D721Med (cell line): ENCODE results near the gene MDM2.

Experiments used
- DNase-seq: peaks from one replicate; pipeline ENCODE4 v3.0.0; 2011; ENCODE audit warnings: low spot score; ENCODE audit not compliant: insufficient read length
- FAIRE-seq: peaks from 2 replicates; lab custom pipeline; 2011; peaks lifted over from hg19 to GRCh38; lab: Jason Lieb, UNC
- TF ChIP-seq, protein P1 (sequence below): IDR thresholded peaks from 2 replicates; pipeline ENCODE4 v1.5.1; 2012; ENCODE audit warnings: mild to moderate bottlenecking, control low read depth; ENCODE audit not compliant: insufficient read depth; ENCODE audit errors: missing control alignments

The MDM2 gene

DNA sequence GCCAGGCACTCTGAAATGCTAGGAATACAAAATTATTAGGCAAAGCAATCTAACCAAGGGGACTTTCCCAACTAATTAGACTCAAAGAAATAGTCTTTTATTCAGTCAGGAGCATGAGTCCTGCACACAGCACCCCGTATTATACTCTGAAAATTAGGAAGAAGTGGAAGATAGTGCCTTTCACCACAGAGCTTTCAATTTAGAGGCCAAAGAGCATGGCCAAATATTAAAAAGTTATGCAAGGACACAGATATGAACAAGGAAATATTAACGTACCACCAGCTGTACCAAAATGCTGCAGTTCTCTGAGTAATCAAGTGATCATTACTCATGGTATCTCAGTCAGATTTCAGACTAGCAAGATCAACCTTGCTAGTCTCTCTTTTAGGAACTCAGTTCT lies 22.6 kb upstream of the MDM2 start:
- no peak for FAIRE-seq
- no peak for DNase-seq
- TF ChIP-seq, protein P1, sequence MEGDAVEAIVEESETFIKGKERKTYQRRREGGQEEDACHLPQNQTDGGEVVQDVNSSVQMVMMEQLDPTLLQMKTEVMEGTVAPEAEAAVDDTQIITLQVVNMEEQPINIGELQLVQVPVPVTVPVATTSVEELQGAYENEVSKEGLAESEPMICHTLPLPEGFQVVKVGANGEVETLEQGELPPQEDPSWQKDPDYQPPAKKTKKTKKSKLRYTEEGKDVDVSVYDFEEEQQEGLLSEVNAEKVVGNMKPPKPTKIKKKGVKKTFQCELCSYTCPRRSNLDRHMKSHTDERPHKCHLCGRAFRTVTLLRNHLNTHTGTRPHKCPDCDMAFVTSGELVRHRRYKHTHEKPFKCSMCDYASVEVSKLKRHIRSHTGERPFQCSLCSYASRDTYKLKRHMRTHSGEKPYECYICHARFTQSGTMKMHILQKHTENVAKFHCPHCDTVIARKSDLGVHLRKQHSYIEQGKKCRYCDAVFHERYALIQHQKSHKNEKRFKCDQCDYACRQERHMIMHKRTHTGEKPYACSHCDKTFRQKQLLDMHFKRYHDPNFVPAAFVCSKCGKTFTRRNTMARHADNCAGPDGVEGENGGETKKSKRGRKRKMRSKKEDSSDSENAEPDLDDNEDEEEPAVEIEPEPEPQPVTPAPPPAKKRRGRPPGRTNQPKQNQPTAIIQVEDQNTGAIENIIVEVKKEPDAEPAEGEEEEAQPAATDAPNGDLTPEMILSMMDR = no peak

DNA sequence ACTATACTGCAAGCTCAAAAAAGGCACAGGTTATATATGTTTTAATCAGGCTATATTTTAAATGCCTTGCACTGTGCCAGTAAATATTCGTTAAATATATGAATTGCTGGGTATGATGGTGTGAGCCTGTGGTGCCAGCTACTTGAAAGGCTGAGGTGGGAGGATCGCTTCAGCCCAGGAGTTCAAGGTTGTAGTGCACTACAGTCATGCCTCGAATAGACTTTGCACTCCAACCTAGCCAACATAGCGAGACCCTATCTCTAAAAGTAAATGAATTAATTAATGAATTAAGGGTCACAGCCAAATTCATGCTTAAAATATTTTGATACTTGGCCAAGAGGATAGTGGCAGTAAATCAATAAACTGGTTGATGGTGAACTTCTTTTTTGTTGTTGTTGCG lies 22.2 kb upstream of the MDM2 start:
- TF ChIP-seq, protein P1 = no peak
- FAIRE-seq = no peak
- no peak for DNase-seq

- TF ChIP-seq, protein P1 = no peak
- FAIRE-seq (no peak), DNase-seq (no peak)
These were observed 21.0 kb upstream of the MDM2 start for GRCh38 chr12:68786929-68787328.

DNA sequence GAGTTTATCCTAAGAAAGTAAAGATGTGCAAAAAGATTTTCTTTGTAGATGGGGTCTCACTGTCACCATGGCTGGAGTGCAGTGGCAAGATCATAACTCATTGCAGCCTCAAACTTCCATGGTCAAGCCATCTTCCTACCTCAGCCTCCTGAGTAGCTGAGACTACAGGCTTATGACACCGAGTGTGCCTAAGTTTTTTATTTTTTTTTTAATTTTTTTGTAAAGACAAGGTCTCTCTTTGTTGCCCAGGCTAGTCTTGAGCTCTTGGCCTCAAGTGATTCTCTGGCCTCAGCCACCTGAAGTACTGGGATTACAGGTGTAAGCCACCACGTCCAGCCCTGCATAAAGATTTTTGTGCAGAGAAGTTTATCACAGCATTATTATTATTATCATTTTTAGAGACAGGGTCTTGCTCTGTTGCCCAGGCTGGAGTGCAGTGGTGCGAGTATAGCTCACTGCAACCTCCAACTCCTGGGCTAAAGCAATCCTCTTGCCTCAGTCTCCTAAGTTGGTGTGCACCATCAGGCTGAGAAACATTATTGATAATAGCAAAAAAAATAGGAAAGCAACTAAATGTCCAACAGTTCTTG lies 19.3 kb upstream of the MDM2 start:
- FAIRE-seq = no peak
- TF ChIP-seq, protein P1 = no peak
- no peak for DNase-seq

DNA sequence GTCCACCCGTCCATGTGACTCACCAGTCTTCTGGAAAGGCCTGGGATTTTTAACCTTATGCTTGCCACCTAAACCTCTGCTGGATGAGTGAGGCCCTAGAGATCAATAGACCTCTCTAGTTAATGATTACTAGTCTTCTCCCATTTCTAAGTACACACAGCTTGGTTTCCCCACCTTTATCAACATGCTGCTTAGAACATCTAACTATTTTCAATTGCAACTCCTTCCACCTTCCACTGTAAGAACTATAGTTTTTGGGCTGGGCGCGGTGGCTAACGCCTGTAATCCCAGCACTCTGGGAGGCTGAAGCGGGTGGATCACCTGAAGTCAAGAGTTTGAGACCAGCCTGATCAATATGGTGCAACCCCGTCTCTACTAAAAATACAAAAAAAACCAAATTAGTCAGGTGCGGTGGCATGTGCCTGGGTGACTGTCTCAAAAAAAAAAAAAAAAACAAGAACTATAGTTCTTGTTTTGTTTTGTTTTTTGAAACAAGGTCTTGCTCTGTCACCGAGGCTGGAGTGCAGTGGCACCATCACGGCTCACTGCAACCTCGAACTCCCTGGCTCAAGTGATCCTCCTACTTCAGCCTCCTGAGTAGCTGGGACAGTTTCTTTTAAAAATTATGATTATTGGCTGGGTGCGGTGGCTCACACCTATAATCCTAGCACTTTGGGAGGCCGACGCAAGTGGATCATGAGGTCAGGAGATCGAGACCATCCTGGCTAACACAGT lies 18.7 kb upstream of the MDM2 start:
- DNase-seq (no peak), FAIRE-seq (no peak)
- TF ChIP-seq, protein P1 = no peak

DNA sequence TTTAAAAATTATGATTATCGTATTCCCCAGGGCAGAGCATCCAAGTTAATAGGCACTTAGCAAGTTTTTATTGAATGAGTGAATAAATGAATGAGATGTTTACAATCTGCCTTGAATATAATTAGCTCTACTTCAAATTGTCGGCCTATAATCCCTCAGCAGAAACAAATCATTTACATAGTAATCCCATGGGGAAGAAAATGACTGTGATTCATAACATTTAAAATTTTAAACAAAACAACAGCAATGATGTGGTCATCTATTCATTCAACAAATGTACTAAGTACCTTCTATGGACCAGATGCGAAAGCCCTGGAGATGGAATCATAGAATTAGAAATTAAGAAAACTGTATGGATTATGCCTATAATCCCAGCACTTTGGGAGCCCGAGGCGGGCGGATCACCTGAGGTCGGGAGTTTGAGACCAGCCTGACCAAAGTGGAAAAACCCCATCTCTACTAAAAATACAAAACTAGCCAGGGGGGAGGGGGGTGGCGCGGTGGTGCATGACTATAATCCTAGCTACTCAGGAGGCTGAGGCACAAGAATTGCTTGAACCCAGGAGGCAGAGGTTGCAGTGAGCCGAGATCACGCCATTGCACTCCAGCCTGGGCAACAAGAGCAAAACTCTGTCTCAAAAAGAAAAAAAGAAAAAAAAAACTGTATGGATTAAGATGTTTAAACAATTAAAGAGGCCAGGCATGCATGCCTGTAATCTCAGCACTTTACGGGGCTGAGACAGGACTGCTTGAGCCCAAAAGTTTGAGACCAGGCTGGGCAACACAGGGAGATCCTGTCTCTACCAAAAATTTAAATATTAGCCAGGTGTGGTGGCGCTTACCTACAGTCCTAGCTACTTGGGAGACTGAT lies 17.7 kb upstream of the MDM2 start:
- TF ChIP-seq, protein P1 = no peak
- DNase-seq (no peak), FAIRE-seq (no peak)
